WTC11 (cell line): ENCODE results near the gene INF2. TPM values are rescaled to one million over a fixed set of nuclear protein-coding genes. Genes with fewer than 3 reads are reported as not detected.

Source experiments
- ATAC-seq: fragments of 200-7000 bp; cut with Tn5 transposase; 2 replicates; pipeline ENCODE4 v1.10.0; 2021; ENCODE audit warnings: mild to moderate bottlenecking, moderate library complexity
- CTCF ChIA-PET: fragments of 300-600 bp; sonication (Branson Sonifier 250); formaldehyde crosslinking; loops from one replicate; lab custom pipeline; 2021; ENCODE audit warnings: antibody characterized with exemption; lab: Charles Lee
- POLR2A ChIA-PET: fragments of 350-600 bp; sonication (Branson Sonifier 250); formaldehyde crosslinking; loops from one replicate; lab custom pipeline; 2021; ENCODE audit warnings: antibody characterized with exemption; lab: Charles Lee
- DNase-seq: peaks from one replicate; pipeline ENCODE4 v3.0.0; 2021; ENCODE audit warnings: low spot score
- H3K27ac Mint-ChIP-seq: 2 replicates; pipeline ENCODE4 v1.8.0; 2021; ENCODE audit warnings: mixed read lengths
- H3K27me3 Mint-ChIP-seq: 2 replicates; pipeline ENCODE4 v1.8.0; 2021; ENCODE audit warnings: low read depth, mild to moderate bottlenecking, moderate library complexity, mixed read lengths
- H3K36me3 Mint-ChIP-seq: 2 replicates; pipeline ENCODE4 v1.8.0; 2021; ENCODE audit warnings: mixed read lengths
- H3K4me1 Mint-ChIP-seq: 2 replicates; pipeline ENCODE4 v1.8.0; 2022; ENCODE audit warnings: mixed read lengths
- H3K4me3 Mint-ChIP-seq: 2 replicates; pipeline ENCODE4 v1.8.0; 2021; ENCODE audit warnings: mild to moderate bottlenecking, moderate library complexity, mixed read lengths
- H3K9me3 Mint-ChIP-seq: 2 replicates; pipeline ENCODE4 v1.8.0; 2021; ENCODE audit warnings: mixed read lengths
- CREM ChIP-seq: sonication (generic); formaldehyde crosslinking; IDR thresholded peaks from 2 replicates; pipeline ENCODE4 v1.8.1; 2022; ENCODE audit warnings: mild to moderate bottlenecking, missing genetic modification reagents, moderate library complexity
- GABPB1 ChIP-seq: sonication (generic); formaldehyde crosslinking; IDR thresholded peaks from 2 replicates; pipeline ENCODE4 v1.8.1; 2023; ENCODE audit warnings: mild to moderate bottlenecking, missing genetic modification reagents
- JUN ChIP-seq: sonication (generic); formaldehyde crosslinking; IDR thresholded peaks from 2 replicates; pipeline ENCODE4 v1.8.0; 2023; ENCODE audit warnings: mild to moderate bottlenecking, missing genetic modification reagents
- TP53 ChIP-seq: sonication (generic); formaldehyde crosslinking; IDR thresholded peaks from 2 replicates; pipeline ENCODE4 v1.8.1; 2023; ENCODE audit warnings: mild to moderate bottlenecking, missing genetic modification reagents
- ZNF121 ChIP-seq: sonication (generic); formaldehyde crosslinking; IDR thresholded peaks from 2 replicates; pipeline ENCODE4 v1.8.0; 2023; ENCODE audit warnings: missing genetic modification reagents
- ZNF219 ChIP-seq: sonication (generic); formaldehyde crosslinking; IDR thresholded peaks from 2 replicates; pipeline ENCODE4 v1.8.0; 2023; ENCODE audit warnings: missing genetic modification reagents, mild to moderate bottlenecking, borderline replicate concordance
- ZNF263 ChIP-seq: sonication (generic); formaldehyde crosslinking; IDR thresholded peaks from 2 replicates; pipeline ENCODE4 v1.8.1; 2022; ENCODE audit warnings: low read depth, mild to moderate bottlenecking, moderate library complexity, missing genetic modification reagents
- total RNA-seq: library from RNA; stranded (reverse); gene quantifications from 3 replicates; pipeline ENCODE4 v1.2.3, GENCODE V29; 2021
- TF ChIP-seq, protein P1 (sequence below): fragments of 200-600 bp; IDR thresholded peaks from 2 replicates; pipeline ENCODE4 v1.8.0; 2022; ENCODE audit warnings: antibody characterized with exemption
- TF ChIP-seq, protein P2 (sequence below): sonication (generic); formaldehyde crosslinking; IDR thresholded peaks from 2 replicates; pipeline ENCODE4 v1.8.0; 2022; ENCODE audit warnings: mild to moderate bottlenecking, missing genetic modification reagents
- TF ChIP-seq, protein P3 (sequence below): sonication (generic); formaldehyde crosslinking; IDR thresholded peaks from 2 replicates; pipeline ENCODE4 v1.8.0; 2023; ENCODE audit warnings: mild to moderate bottlenecking, missing genetic modification reagents
- TF ChIP-seq, protein P4 (sequence below): sonication (generic); formaldehyde crosslinking; IDR thresholded peaks from 2 replicates; pipeline ENCODE4 v1.8.1; 2022; ENCODE audit warnings: low read depth, missing genetic modification reagents, borderline replicate concordance
- TF ChIP-seq, protein P5 (sequence below): sonication (generic); formaldehyde crosslinking; IDR thresholded peaks from 2 replicates; pipeline ENCODE4 v1.8.1; 2023; ENCODE audit warnings: mild to moderate bottlenecking, missing genetic modification reagents, moderate library complexity
- TF ChIP-seq, protein P6 (sequence below): sonication (generic); formaldehyde crosslinking; IDR thresholded peaks from 2 replicates; pipeline ENCODE4 v1.8.0; 2023; ENCODE audit warnings: missing genetic modification reagents, mild to moderate bottlenecking, borderline replicate concordance

Gene INF2
- total RNA-seq, 1 experiment from 2014 or later, result 82.4 TPM

DNA sequence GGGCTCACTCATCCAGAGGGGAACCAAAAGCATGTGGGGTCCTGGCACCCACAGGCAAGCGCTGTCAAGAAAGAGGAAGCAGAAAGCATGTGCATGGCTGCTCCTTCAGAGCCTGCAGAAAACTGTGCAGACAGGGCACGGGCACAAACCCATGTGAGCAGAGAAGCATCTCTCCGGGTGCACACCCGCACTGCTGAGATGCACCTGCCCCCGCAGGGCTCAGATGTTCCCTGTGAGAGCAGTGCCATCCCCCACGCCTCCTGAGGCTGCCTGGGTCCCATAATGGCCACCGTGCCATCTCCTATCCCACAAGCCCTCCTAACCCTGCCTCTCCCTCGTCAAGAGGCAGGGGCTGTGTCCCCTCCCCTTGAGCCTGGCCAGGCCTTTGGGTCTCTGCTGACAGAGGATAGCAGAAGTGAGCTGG lies 32.3 kb upstream of the INF2 start:
- DNase-seq (no peak), ATAC-seq (no peak)
- ChIA-PET POLR2A (no interaction called here), CTCF (interaction anchor here (0.5 to 1.6 kb wide), 4 partner anchors 9 to 328 kb away, joined by 3 to 7 read pairs (median 5); no protein-coding TSS in a partner anchor)
- Mint-ChIP-seq H3K9me3 (peaks cover 32% of the 10 kb centered on the region), H3K4me3 (no peak overlapping the region), H3K27me3 (peaks cover 29% of the 10 kb centered on the region), H3K36me3 (peaks cover 22% of the 10 kb centered on the region), H3K4me1 (peaks cover 7% of the 10 kb centered on the region), H3K27ac (no peak overlapping the region)
- TF ChIP-seq, protein P1, sequence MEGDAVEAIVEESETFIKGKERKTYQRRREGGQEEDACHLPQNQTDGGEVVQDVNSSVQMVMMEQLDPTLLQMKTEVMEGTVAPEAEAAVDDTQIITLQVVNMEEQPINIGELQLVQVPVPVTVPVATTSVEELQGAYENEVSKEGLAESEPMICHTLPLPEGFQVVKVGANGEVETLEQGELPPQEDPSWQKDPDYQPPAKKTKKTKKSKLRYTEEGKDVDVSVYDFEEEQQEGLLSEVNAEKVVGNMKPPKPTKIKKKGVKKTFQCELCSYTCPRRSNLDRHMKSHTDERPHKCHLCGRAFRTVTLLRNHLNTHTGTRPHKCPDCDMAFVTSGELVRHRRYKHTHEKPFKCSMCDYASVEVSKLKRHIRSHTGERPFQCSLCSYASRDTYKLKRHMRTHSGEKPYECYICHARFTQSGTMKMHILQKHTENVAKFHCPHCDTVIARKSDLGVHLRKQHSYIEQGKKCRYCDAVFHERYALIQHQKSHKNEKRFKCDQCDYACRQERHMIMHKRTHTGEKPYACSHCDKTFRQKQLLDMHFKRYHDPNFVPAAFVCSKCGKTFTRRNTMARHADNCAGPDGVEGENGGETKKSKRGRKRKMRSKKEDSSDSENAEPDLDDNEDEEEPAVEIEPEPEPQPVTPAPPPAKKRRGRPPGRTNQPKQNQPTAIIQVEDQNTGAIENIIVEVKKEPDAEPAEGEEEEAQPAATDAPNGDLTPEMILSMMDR, result no peak
- TF ChIP-seq, protein P2, sequence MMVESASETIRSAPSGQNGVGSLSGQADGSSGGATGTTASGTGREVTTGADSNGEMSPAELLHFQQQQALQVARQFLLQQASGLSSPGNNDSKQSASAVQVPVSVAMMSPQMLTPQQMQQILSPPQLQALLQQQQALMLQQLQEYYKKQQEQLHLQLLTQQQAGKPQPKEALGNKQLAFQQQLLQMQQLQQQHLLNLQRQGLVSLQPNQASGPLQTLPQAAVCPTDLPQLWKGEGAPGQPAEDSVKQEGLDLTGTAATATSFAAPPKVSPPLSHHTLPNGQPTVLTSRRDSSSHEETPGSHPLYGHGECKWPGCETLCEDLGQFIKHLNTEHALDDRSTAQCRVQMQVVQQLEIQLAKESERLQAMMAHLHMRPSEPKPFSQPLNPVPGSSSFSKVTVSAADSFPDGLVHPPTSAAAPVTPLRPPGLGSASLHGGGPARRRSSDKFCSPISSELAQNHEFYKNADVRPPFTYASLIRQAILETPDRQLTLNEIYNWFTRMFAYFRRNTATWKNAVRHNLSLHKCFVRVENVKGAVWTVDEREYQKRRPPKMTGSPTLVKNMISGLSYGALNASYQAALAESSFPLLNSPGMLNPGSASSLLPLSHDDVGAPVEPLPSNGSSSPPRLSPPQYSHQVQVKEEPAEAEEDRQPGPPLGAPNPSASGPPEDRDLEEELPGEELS, result no peak
- TF ChIP-seq TP53 (CRISPR knock-in tag) (no peak), ZNF219 (no peak), GABPB1 (CRISPR knock-in tag) (no peak), JUN (no peak), CREM (CRISPR knock-in tag) (no peak)
- TF ChIP-seq, protein P3, sequence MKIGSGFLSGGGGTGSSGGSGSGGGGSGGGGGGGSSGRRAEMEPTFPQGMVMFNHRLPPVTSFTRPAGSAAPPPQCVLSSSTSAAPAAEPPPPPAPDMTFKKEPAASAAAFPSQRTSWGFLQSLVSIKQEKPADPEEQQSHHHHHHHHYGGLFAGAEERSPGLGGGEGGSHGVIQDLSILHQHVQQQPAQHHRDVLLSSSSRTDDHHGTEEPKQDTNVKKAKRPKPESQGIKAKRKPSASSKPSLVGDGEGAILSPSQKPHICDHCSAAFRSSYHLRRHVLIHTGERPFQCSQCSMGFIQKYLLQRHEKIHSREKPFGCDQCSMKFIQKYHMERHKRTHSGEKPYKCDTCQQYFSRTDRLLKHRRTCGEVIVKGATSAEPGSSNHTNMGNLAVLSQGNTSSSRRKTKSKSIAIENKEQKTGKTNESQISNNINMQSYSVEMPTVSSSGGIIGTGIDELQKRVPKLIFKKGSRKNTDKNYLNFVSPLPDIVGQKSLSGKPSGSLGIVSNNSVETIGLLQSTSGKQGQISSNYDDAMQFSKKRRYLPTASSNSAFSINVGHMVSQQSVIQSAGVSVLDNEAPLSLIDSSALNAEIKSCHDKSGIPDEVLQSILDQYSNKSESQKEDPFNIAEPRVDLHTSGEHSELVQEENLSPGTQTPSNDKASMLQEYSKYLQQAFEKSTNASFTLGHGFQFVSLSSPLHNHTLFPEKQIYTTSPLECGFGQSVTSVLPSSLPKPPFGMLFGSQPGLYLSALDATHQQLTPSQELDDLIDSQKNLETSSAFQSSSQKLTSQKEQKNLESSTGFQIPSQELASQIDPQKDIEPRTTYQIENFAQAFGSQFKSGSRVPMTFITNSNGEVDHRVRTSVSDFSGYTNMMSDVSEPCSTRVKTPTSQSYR, result no peak
- TF ChIP-seq, protein P4, sequence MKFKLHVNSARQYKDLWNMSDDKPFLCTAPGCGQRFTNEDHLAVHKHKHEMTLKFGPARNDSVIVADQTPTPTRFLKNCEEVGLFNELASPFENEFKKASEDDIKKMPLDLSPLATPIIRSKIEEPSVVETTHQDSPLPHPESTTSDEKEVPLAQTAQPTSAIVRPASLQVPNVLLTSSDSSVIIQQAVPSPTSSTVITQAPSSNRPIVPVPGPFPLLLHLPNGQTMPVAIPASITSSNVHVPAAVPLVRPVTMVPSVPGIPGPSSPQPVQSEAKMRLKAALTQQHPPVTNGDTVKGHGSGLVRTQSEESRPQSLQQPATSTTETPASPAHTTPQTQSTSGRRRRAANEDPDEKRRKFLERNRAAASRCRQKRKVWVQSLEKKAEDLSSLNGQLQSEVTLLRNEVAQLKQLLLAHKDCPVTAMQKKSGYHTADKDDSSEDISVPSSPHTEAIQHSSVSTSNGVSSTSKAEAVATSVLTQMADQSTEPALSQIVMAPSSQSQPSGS (CRISPR knock-in tag), result no peak

DNA sequence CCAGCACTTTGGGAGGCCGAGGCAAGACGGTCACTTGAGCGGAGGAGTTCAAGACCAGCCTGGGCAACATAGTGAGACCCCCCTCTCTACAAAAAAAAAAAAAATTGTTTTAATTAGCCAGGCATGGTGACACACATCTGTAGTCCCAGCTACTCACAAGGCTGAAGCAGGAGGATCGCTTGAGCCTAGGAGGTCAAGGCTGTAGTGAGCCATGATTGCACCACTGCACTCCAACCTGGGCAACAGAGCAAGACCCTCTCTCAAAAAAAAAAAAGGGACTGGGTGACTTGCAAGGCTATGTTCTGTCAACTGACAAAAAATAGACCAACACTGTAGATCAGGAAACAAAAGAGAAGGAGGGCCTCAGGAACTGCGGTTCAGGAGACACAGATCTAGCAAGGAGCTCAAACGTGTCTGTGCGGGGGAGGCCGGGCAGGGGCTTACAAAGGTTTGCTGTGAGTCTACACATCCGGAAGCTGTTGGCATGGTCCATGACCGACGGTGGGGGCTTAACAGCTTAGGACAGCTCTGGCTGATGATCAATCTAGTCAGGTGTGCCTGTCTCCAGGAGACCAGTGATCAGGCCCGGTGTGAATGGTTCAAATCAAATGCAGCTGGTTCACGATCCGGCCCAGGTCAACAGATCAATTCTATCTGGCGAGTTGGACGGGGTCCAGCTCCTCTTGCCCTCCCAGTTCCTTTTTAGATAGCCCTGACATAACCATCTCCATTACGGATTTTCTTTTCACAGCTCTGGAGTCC lies 31.7 kb upstream of the INF2 start:
- CTCF ChIA-PET, result interaction anchor here (0.5 to 1.6 kb wide), 4 partner anchors 8 to 327 kb away, joined by 3 to 7 read pairs (median 5); no protein-coding TSS in a partner anchor
- ATAC-seq, result no peak

More for the DNA sequence above, 31.7 kb upstream of the INF2 start:
- H3K36me3 Mint-ChIP-seq, result peaks cover 16% of the 10 kb centered on the region
- TF ChIP-seq ZNF263 (no peak), ZNF121 (0 out of 2 replicates have a peak, but pooled peaks have one; percentile 4)
- TF ChIP-seq, protein P5, sequence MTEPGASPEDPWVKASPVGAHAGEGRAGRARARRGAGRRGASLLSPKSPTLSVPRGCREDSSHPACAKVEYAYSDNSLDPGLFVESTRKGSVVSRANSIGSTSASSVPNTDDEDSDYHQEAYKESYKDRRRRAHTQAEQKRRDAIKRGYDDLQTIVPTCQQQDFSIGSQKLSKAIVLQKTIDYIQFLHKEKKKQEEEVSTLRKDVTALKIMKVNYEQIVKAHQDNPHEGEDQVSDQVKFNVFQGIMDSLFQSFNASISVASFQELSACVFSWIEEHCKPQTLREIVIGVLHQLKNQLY (CRISPR knock-in tag), result no peak
- TF ChIP-seq, protein P6, sequence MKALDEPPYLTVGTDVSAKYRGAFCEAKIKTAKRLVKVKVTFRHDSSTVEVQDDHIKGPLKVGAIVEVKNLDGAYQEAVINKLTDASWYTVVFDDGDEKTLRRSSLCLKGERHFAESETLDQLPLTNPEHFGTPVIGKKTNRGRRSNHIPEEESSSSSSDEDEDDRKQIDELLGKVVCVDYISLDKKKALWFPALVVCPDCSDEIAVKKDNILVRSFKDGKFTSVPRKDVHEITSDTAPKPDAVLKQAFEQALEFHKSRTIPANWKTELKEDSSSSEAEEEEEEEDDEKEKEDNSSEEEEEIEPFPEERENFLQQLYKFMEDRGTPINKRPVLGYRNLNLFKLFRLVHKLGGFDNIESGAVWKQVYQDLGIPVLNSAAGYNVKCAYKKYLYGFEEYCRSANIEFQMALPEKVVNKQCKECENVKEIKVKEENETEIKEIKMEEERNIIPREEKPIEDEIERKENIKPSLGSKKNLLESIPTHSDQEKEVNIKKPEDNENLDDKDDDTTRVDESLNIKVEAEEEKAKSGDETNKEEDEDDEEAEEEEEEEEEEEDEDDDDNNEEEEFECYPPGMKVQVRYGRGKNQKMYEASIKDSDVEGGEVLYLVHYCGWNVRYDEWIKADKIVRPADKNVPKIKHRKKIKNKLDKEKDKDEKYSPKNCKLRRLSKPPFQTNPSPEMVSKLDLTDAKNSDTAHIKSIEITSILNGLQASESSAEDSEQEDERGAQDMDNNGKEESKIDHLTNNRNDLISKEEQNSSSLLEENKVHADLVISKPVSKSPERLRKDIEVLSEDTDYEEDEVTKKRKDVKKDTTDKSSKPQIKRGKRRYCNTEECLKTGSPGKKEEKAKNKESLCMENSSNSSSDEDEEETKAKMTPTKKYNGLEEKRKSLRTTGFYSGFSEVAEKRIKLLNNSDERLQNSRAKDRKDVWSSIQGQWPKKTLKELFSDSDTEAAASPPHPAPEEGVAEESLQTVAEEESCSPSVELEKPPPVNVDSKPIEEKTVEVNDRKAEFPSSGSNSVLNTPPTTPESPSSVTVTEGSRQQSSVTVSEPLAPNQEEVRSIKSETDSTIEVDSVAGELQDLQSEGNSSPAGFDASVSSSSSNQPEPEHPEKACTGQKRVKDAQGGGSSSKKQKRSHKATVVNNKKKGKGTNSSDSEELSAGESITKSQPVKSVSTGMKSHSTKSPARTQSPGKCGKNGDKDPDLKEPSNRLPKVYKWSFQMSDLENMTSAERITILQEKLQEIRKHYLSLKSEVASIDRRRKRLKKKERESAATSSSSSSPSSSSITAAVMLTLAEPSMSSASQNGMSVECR (CRISPR knock-in tag), result no peak
- TF ChIP-seq, all 79 proteins: peak for 1
- Mint-ChIP-seq H3K9me3 (peaks cover 25% of the 10 kb centered on the region), H3K4me1 (peaks cover 10% of the 10 kb centered on the region), H3K27me3 (peaks cover 23% of the 10 kb centered on the region), H3K4me3 (no peak overlapping the region), H3K27ac (no peak overlapping the region)
- no peak for DNase-seq
- POLR2A ChIA-PET, result no interaction called here
